Panc1 (cell line): ENCODE results near the gene C10orf105.

Experiments
- POLR2AphosphoS5 ChIP-seq: IDR thresholded peaks from 2 replicates; pipeline ENCODE4 v1.6.1; 2012; ENCODE audit warnings: mild to moderate bottlenecking, low read depth, low read length, moderate library complexity
- SIN3A ChIP-seq: IDR thresholded peaks from 2 replicates; pipeline ENCODE4 v1.6.1; 2012; ENCODE audit warnings: low read depth, mild to moderate bottlenecking, low read length, moderate library complexity, borderline replicate concordance; ENCODE audit not compliant: insufficient read depth
- TCF7L2 ChIP-seq: IDR thresholded peaks from 2 replicates; pipeline ENCODE4 v1.6.1; 2011; ENCODE audit warnings: mild to moderate bottlenecking, low read depth, low read length, inconsistent platforms
- TF ChIP-seq, protein P1 (sequence below): fragments of 450-650 bp; IDR thresholded peaks from 2 replicates; pipeline ENCODE4 v1.5.1; 2017; ENCODE audit warnings: mild to moderate bottlenecking
- TF ChIP-seq, protein P2 (sequence below), 2 experiments: IDR thresholded peaks; 2 replicates each; pipeline ENCODE4 v1.6.1; 2011 to 2012; ENCODE audit warnings: low read depth in 2 of 2, control low read depth in 1 of 2, low read length in 1 of 2, mild to moderate bottlenecking in 1 of 2, moderate library complexity in 1 of 2; ENCODE audit not compliant: insufficient read depth in 1 of 2

DNA sequence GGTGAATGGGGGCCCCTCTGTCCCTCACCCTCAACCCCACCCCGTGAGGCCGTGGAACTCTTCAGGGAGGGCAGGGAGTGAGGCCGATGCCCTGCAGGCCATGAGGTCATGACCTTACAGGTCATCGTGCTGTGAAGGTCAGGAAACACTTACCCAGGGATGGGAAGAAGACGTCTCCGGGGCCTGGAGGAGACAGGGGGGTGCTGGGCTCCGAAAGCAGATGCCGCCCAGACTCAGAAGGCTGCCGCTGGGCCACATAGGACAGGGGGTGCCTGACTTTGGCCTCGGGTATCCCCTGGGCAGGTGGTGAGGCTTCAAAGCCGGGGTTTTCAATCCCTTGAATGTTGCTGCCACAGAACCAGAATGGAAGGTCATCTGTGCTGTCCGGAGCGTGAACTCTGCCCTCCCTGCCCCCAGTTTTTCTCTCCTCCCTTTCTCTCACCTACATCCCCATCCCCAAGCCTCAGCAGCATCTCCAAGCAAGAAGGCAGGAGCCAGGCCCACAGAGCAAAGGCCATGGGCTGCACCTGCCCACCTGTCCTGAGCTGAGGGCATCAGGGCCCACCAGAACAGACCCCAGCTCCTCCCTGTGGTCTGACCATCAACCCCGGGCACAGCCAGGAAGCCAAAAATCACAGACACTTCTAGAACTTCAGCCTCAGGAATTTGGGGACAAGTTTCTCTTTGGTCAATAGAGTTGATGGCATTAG lies 32.1 kb upstream of the C10orf105 start:
- TF ChIP-seq, protein P1, sequence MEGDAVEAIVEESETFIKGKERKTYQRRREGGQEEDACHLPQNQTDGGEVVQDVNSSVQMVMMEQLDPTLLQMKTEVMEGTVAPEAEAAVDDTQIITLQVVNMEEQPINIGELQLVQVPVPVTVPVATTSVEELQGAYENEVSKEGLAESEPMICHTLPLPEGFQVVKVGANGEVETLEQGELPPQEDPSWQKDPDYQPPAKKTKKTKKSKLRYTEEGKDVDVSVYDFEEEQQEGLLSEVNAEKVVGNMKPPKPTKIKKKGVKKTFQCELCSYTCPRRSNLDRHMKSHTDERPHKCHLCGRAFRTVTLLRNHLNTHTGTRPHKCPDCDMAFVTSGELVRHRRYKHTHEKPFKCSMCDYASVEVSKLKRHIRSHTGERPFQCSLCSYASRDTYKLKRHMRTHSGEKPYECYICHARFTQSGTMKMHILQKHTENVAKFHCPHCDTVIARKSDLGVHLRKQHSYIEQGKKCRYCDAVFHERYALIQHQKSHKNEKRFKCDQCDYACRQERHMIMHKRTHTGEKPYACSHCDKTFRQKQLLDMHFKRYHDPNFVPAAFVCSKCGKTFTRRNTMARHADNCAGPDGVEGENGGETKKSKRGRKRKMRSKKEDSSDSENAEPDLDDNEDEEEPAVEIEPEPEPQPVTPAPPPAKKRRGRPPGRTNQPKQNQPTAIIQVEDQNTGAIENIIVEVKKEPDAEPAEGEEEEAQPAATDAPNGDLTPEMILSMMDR: no peak
- TF ChIP-seq POLR2AphosphoS5 (no peak), TCF7L2 (no peak), SIN3A (no peak)
- TF ChIP-seq, protein P2, sequence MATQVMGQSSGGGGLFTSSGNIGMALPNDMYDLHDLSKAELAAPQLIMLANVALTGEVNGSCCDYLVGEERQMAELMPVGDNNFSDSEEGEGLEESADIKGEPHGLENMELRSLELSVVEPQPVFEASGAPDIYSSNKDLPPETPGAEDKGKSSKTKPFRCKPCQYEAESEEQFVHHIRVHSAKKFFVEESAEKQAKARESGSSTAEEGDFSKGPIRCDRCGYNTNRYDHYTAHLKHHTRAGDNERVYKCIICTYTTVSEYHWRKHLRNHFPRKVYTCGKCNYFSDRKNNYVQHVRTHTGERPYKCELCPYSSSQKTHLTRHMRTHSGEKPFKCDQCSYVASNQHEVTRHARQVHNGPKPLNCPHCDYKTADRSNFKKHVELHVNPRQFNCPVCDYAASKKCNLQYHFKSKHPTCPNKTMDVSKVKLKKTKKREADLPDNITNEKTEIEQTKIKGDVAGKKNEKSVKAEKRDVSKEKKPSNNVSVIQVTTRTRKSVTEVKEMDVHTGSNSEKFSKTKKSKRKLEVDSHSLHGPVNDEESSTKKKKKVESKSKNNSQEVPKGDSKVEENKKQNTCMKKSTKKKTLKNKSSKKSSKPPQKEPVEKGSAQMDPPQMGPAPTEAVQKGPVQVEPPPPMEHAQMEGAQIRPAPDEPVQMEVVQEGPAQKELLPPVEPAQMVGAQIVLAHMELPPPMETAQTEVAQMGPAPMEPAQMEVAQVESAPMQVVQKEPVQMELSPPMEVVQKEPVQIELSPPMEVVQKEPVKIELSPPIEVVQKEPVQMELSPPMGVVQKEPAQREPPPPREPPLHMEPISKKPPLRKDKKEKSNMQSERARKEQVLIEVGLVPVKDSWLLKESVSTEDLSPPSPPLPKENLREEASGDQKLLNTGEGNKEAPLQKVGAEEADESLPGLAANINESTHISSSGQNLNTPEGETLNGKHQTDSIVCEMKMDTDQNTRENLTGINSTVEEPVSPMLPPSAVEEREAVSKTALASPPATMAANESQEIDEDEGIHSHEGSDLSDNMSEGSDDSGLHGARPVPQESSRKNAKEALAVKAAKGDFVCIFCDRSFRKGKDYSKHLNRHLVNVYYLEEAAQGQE (IDR thresholded peaks at IDR 0.05; ENCODE audit: insufficient read depth in 1 of 2, low read depth in 2 of 2, low read length in 1 of 2): no peak
